Keratinocyte (primary cell): ENCODE measurements around the gene IHH. TPM values are rescaled to one million over a fixed set of nuclear protein-coding genes. Genes with fewer than 3 reads are reported as not detected.

Experiments used
- DNase-seq: peaks from one replicate; pipeline ENCODE4 v3.0.0-alpha.2; 2011; ENCODE audit warnings: low read depth, missing footprints, low spot score
- FAIRE-seq: peaks from 2 replicates; lab custom pipeline; 2011; peaks lifted over from hg19 to GRCh38; lab: Jason Lieb, UNC
- H2AFZ ChIP-seq: 2 replicates; pipeline ENCODE4 v1.6.0; 2012; ENCODE audit warnings: low read length, control low read depth, inconsistent platforms; ENCODE audit not compliant: control insufficient read depth
- H3K27ac ChIP-seq: 2 replicates; pipeline ENCODE4 v1.5.1; 2011; ENCODE audit warnings: low read length; ENCODE audit not compliant: control insufficient read depth, insufficient read depth
- H3K27me3 ChIP-seq: 3 replicates; pipeline ENCODE4 v1.6.0; 2011; ENCODE audit warnings: low read length; ENCODE audit not compliant: control insufficient read depth, insufficient read depth; ENCODE audit errors: extremely low read depth
- H3K36me3 ChIP-seq, 2 experiments: 2 replicates in 1 of 2; 3 replicates in 1 of 2; pipeline ENCODE4 v1.5.1; 2011; ENCODE audit warnings: low read length in 2 of 2, mild to moderate bottlenecking in 1 of 2; ENCODE audit not compliant: control insufficient read depth in 2 of 2, insufficient read depth in 2 of 2; ENCODE audit errors: extremely low read depth in 1 of 2
- H3K4me1 ChIP-seq: 3 replicates; pipeline ENCODE4 v1.5.1; 2011; ENCODE audit warnings: low read length; ENCODE audit not compliant: control insufficient read depth, insufficient read depth; ENCODE audit errors: extremely low read depth
- H3K4me2 ChIP-seq: 3 replicates; pipeline ENCODE4 v1.6.0; 2011; ENCODE audit warnings: low read depth, low read length; ENCODE audit not compliant: control insufficient read depth, insufficient read depth; ENCODE audit errors: extremely low read depth
- H3K4me3 ChIP-seq, 3 experiments: fragments of 200-600 bp in 1 of 3; sonication (generic) in 1 of 3; 2 replicates in 2 of 3; 3 replicates in 1 of 3; pipeline ENCODE4 v1.5.1; 2011 to 2016; ENCODE audit warnings: low read length in 3 of 3, mild to moderate bottlenecking in 3 of 3, control low read depth in 2 of 3, inconsistent platforms in 1 of 3, low read depth in 1 of 3, mixed read lengths in 1 of 3, mixed run types in 1 of 3, moderate library complexity in 1 of 3; ENCODE audit not compliant: control insufficient read depth in 2 of 3, insufficient read depth in 2 of 3; ENCODE audit errors: extremely low read depth in 1 of 3
- H3K79me2 ChIP-seq: 2 replicates; pipeline ENCODE4 v1.6.0; 2012; ENCODE audit warnings: low read length; ENCODE audit not compliant: control insufficient read depth, insufficient read depth
- H3K9ac ChIP-seq: 3 replicates; pipeline ENCODE4 v1.6.0; 2011; ENCODE audit warnings: low read length; ENCODE audit not compliant: control insufficient read depth, insufficient read depth; ENCODE audit errors: extremely low read depth
- H3K9me1 ChIP-seq: 3 replicates; pipeline ENCODE4 v1.6.0; 2011; ENCODE audit warnings: low read length; ENCODE audit not compliant: control insufficient read depth, insufficient read depth; ENCODE audit errors: extremely low read depth
- H3K9me3 ChIP-seq: 2 replicates; pipeline ENCODE4 v1.5.1; 2012; ENCODE audit warnings: low read depth, low read length; ENCODE audit not compliant: control insufficient read depth
- H4K20me1 ChIP-seq: 3 replicates; pipeline ENCODE4 v1.6.0; 2011; ENCODE audit warnings: low read length; ENCODE audit not compliant: control insufficient read depth, insufficient read depth; ENCODE audit errors: extremely low read depth
- CTCF ChIP-seq, 3 experiments: IDR thresholded peaks in 1 of 3; conservative IDR thresholded peaks in 1 of 3; optimal IDR thresholded peaks in 1 of 3; 2 replicates in 2 of 3; 3 replicates in 1 of 3; pipeline versions ENCODE3 to v1.5.1; 2011; ENCODE audit warnings: low read length in 3 of 3, mild to moderate bottlenecking in 3 of 3, moderate library complexity in 2 of 3, control low read depth in 1 of 3, inconsistent platforms in 1 of 3; ENCODE audit not compliant: insufficient read depth in 2 of 3; ENCODE audit errors: extremely low read depth in 1 of 3
- EZH2 ChIP-seq: IDR thresholded peaks from one replicate; pipeline ENCODE4 v1.6.1; 2012; ENCODE audit warnings: inconsistent platforms, mild to moderate bottlenecking, low read length, moderate library complexity
- dilution Hi-C: fragments of 300-500 bp; cut with MboI; formaldehyde crosslinking; loops from one replicate; pipeline ENCODE4 v1.7.0; 2020; ENCODE audit warnings: low sequenced_read_pairs; ENCODE audit not compliant: extremely low pct_ligation_motif_present
- polyA plus RNA-seq, 5 experiments: library from polyadenylated mRNA; depleted of rRNA in 3 of 5; stranded (reverse) in 3 of 5; stranded (forward) in 1 of 5; unstranded in 1 of 5; fragments of >200 nt; gene quantifications; 1 replicate in 1 of 5; 2 replicates in 3 of 5; 3 replicates in 1 of 5; pipeline versions ENCODE4 v1.2.1 to v1.2.3, GENCODE V29; 2011 to 2012; ENCODE audit warnings: missing spikeins in 2 of 5, low read depth in 1 of 5, low replicate concordance in 1 of 5

The IHH gene
- polyA plus RNA-seq, 1 donor (not counting 4 experiments of a cell fraction or from before 2014, with no cell fraction given): not detected

DNA sequence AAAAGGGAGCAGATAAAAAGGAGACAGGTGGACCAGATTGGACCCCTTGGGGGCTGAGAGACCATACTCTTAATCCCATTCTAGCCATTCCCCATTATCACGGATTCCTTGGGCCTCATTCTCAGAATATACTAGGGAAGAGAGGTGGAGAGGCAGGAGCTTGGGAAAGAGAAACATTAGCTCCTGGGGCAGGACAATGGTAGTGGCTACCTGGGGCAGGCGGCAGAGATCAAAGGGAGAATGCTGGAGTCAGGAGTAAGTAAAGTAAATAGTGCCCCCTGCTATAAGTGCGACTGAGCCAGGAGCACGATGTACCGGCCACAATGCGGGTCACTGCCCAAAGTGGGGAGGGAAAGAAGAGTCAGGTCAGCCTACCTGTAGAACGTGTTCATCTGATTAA is 20.4 kb upstream of the IHH start:
- Histone ChIP-seq H3K9ac (no peak overlapping the region), H3K9me1 (no peaks in the 10 kb centered on the region), H3K27ac (no peak overlapping the region), H3K9me3 (no peaks in the 10 kb centered on the region), H3K36me3 (peaks cover 0 to 6% of the 10 kb centered on the region in 2 experiments), H3K27me3 (no peaks in the 10 kb centered on the region), H2AFZ (no peak overlapping the region), H3K79me2 (no peaks in the 10 kb centered on the region), H4K20me1 (no peaks in the 10 kb centered on the region), H3K4me3 (no peak overlapping the region), H3K4me2 (no peak overlapping the region), H3K4me1 (no peaks in the 10 kb centered on the region)
- no peak for DNase-seq
- no peak for TF ChIP-seq EZH2
- no peak for TF ChIP-seq CTCF (optimal IDR thresholded peaks at IDR 0.05 in 1 of 3, IDR thresholded peaks at IDR 0.05 in 1 of 3, conservative IDR thresholded peaks at IDR 0.05 in 1 of 3; ENCODE audit: extremely low read depth in 1 of 3, insufficient read depth in 2 of 3, low read length in 3 of 3)
- dilution Hi-C loops: no loop called here
- FAIRE-seq: no peak

GRCh38 chr2:219079417-219079816 is 18.7 kb upstream of the IHH start:
- no peak overlapping the region for H3K9ac ChIP-seq
- H3K4me2 ChIP-seq: no peak overlapping the region
- no peak for FAIRE-seq
- no peak overlapping the region for H2AFZ ChIP-seq
- H3K4me3 ChIP-seq: no peak overlapping the region
- no peaks in the 10 kb centered on the region for H3K4me1 ChIP-seq
- TF ChIP-seq EZH2 (no peak), CTCF (optimal IDR thresholded peaks at IDR 0.05 in 1 of 3, IDR thresholded peaks at IDR 0.05 in 1 of 3, conservative IDR thresholded peaks at IDR 0.05 in 1 of 3; ENCODE audit: extremely low read depth in 1 of 3, insufficient read depth in 2 of 3, low read length in 3 of 3) (no peak)
- dilution Hi-C loops: no loop called here
- H4K20me1 ChIP-seq: no peaks in the 10 kb centered on the region
- H3K79me2 ChIP-seq: no peaks in the 10 kb centered on the region
- peaks cover 0 to 11% of the 10 kb centered on the region in 2 experiments for H3K36me3 ChIP-seq
- no peaks in the 10 kb centered on the region for H3K9me3 ChIP-seq
- H3K27ac ChIP-seq: no peak overlapping the region
- no peak for DNase-seq
- no peaks in the 10 kb centered on the region for H3K27me3 ChIP-seq
- no peaks in the 10 kb centered on the region for H3K9me1 ChIP-seq
